SU-DHL-6 (cell line): ENCODE results near the gene TRMT6.

Source experiments
- CTCF ChIP-seq: fragments of 200-600 bp; sonication (generic); IDR thresholded peaks from one replicate; pipeline ENCODE4 v1.5.1; 2017; ENCODE audit warnings: antibody characterized with exemption, mild to moderate bottlenecking, low read length, moderate library complexity; ENCODE audit not compliant: insufficient read depth, poor library complexity, severe bottlenecking
- EZH2phosphoT487 ChIP-seq: fragments of 200-600 bp; sonication (generic), shearing (Covaris generic); conservative IDR thresholded peaks from 2 replicates; pipeline ENCODE4 v1.6.1; 2018; ENCODE audit warnings: mild to moderate bottlenecking, antibody characterized with exemption, low read length, moderate library complexity, mixed read lengths

GRCh38 chr20:5987383-5987782 is 37.0 kb upstream of the TRMT6 start:
- TF ChIP-seq CTCF (no peak), EZH2phosphoT487 (no peak)
